Measurements from ENCODE around the gene C1orf174. TPM values are rescaled to one million over a fixed set of nuclear protein-coding genes. Genes with fewer than 3 reads are reported as not detected.

C1orf174 gene
- total RNA-seq, 2 experiments from 2014 or later = 16.8 to 18.5 TPM

DNA sequence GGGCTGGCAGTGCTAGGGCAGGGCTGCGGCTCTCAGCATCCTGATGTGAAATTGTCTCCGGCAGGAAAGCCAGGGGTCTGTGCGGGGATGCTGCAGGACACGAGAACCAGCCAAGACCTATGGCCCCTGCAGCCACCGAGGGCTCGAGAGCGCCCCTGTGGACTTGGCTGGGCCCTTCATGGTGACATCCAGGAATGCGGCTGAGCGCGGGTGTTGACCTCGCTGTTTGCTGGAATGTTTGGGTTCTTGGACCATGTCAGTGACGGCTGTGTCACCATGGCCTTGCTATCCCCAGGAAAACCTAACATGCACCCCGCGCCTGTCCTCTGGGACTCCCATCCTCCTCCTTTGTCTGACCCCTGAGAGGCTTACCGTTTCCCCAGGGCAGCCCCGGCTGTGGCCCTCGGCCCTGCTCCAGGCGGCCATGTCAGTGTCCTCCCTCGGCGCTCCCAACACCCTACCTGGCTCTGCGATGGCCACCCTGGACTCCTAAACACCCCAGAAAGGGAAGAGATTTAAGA lies 14.3 kb upstream of the C1orf174 start:
- H3K4me1 Mint-ChIP-seq (ENCODE audit: low read depth) = no peaks in the 10 kb centered on the region
- Histone ChIP-seq H3K4me1 (ENCODE audit: insufficient read depth, low read length) (peaks cover 10% of the 10 kb centered on the region), H3K4me3 (ENCODE audit: low read length) (no peak overlapping the region), H3K27me3 (ENCODE audit: control insufficient read depth in 1 of 2, insufficient read depth in 2 of 2, low read length in 2 of 2) (peaks cover 0 to 2% of the 10 kb centered on the region in 2 experiments), H3K27ac (ENCODE audit: low read depth in 1 of 2, low read length in 2 of 2) (no peak overlapping the region), H3K36me3 (ENCODE audit: insufficient read depth, low read length) (no peaks in the 10 kb centered on the region), H3K9me3 (ENCODE audit: control insufficient read depth in 1 of 2, insufficient read depth in 1 of 2, low read length in 2 of 2) (peaks cover 0 to 5% of the 10 kb centered on the region in 2 experiments)
- no peak overlapping the region for H3K4me3 Mint-ChIP-seq
- intact Hi-C loops (cut with DNase I, micrococcal nuclease) = loop anchor here (5.0 to 10.0 kb wide), 2 partner anchors 680 to 738 kb away; partner anchors contain the start of gene AJAP1 (in 1 of the 2)
- no peaks in the 10 kb centered on the region for H3K9me3 Mint-ChIP-seq
- ATAC-seq (ENCODE audit: poor library complexity) (no peak), DNase-seq (no peak)
- TF ChIP-seq CTCF (IDR thresholded peaks at IDR 0.05) = no peak
- no peaks in the 10 kb centered on the region for H3K27me3 Mint-ChIP-seq
- ChIA-PET CTCF (no interaction called here), POLR2A (no interaction called here)
- H3K36me3 Mint-ChIP-seq (ENCODE audit: low read depth) = no peaks in the 10 kb centered on the region
- H3K27ac Mint-ChIP-seq = no peak overlapping the region

- H3K4me3 Mint-ChIP-seq = no peak overlapping the region
- H3K27ac ChIP-seq (ENCODE audit: low read depth in 1 of 2, low read length in 2 of 2) = no peak overlapping the region
- ATAC-seq (ENCODE audit: poor library complexity) (no peak), DNase-seq (no peak)
- H3K27me3 ChIP-seq (ENCODE audit: control insufficient read depth in 1 of 2, insufficient read depth in 2 of 2, low read length in 2 of 2) = peaks cover 0 to 2% of the 10 kb centered on the region in 2 experiments
- H3K4me1 Mint-ChIP-seq (ENCODE audit: low read depth) = no peaks in the 10 kb centered on the region
- peaks cover 0 to 5% of the 10 kb centered on the region in 2 experiments for H3K9me3 ChIP-seq (ENCODE audit: control insufficient read depth in 1 of 2, insufficient read depth in 1 of 2, low read length in 2 of 2)
- intact Hi-C loops (cut with DNase I, micrococcal nuclease) = loop anchor here (5.0 to 10.0 kb wide), 2 partner anchors 682 to 739 kb away; partner anchors contain the start of gene AJAP1 (in 1 of the 2)
- no peak overlapping the region for H3K4me3 ChIP-seq (ENCODE audit: low read length)
- peaks cover 10% of the 10 kb centered on the region for H3K4me1 ChIP-seq (ENCODE audit: insufficient read depth, low read length)
- CTCF ChIA-PET = no interaction called here
- H3K27me3 Mint-ChIP-seq = no peaks in the 10 kb centered on the region
- no peaks in the 10 kb centered on the region for H3K36me3 Mint-ChIP-seq (ENCODE audit: low read depth)
- no peak for TF ChIP-seq CTCF (IDR thresholded peaks at IDR 0.05)
- no peak overlapping the region for H3K27ac Mint-ChIP-seq
- no peaks in the 10 kb centered on the region for H3K9me3 Mint-ChIP-seq
- POLR2A ChIA-PET = no interaction called here
- H3K36me3 ChIP-seq (ENCODE audit: insufficient read depth, low read length) = no peaks in the 10 kb centered on the region
Observed at GRCh38 chr1:3912809-3913685, 13.0 kb upstream of the C1orf174 start.

DNA sequence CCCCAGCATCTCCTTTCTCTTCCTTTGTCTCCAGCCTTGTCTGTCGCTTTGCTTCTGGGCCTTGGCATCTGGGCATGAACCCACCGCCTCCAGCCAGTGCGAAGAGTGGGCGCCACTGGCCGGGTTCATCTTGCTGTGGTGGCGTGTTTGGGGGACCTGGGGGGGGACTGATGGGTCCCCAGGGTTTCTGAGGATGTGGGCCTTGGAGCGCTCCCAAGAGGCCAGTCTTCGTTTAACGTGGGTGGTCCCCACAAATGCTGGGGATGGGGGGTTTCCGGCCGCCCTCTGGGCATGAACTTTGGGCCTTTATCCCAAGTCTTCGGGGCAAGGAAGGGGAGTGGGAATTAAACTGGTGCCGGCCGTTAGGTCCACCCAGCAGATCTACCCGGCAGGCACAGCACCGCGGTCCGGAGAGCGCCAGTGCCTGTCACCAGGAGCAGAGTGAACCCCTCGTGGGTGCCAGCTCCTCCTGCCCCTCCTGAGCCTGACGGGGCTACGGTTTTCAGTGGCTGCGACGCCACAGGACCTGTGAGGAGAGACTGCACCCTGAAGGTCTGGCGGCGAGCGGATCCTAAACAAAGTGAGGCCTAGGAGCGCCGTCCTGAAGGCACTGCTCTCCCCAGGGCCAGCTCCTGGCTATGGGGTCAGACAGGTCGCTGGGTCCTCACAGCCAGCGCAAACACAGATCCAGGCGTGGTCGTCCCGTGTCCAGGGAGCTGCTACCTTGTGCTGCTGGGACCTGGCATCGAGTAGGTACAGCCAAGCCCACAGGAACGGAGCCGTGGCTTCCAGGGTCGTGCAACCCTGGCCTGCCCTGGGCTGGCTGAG lies 12.1 kb upstream of the C1orf174 start:
- intact Hi-C loops (cut with DNase I, micrococcal nuclease) = loop anchor here (5.0 to 10.0 kb wide), 2 partner anchors 683 to 740 kb away; partner anchors contain the start of gene AJAP1 (in 1 of the 2)
- no peaks in the 10 kb centered on the region for H3K9me3 Mint-ChIP-seq

More for the DNA sequence above, 12.1 kb upstream of the C1orf174 start:
- no peak for TF ChIP-seq CTCF (IDR thresholded peaks at IDR 0.05)
- no peak overlapping the region for H3K4me3 Mint-ChIP-seq
- peaks cover 0 to 2% of the 10 kb centered on the region in 2 experiments for H3K27me3 ChIP-seq (ENCODE audit: control insufficient read depth in 1 of 2, insufficient read depth in 2 of 2, low read length in 2 of 2)
- no peaks in the 10 kb centered on the region for H3K36me3 ChIP-seq (ENCODE audit: insufficient read depth, low read length)
- CTCF ChIA-PET = no interaction called here
- peaks cover 0 to 5% of the 10 kb centered on the region in 2 experiments for H3K9me3 ChIP-seq (ENCODE audit: control insufficient read depth in 1 of 2, insufficient read depth in 1 of 2, low read length in 2 of 2)
- H3K27ac Mint-ChIP-seq = no peak overlapping the region
- no peak for ATAC-seq (ENCODE audit: poor library complexity)
- H3K27me3 Mint-ChIP-seq = no peaks in the 10 kb centered on the region
- no peak overlapping the region for H3K27ac ChIP-seq (ENCODE audit: low read depth in 1 of 2, low read length in 2 of 2)
- no peaks in the 10 kb centered on the region for H3K4me1 Mint-ChIP-seq (ENCODE audit: low read depth)
- DNase-seq = peak in 1 of 14 experiments; percentile 28
- no peak overlapping the region for H3K4me3 ChIP-seq (ENCODE audit: low read length)
- POLR2A ChIA-PET = no interaction called here
- peaks cover 15% of the 10 kb centered on the region for H3K4me1 ChIP-seq (ENCODE audit: insufficient read depth, low read length)
- H3K36me3 Mint-ChIP-seq (ENCODE audit: low read depth) = no peaks in the 10 kb centered on the region
